ENCODE data around the gene NF1. TPM values are rescaled to one million over a fixed set of nuclear protein-coding genes. Genes with fewer than 3 reads are reported as not detected.

Gene NF1
- total RNA-seq, 4 donors from 2014 or later: 66.1 to 107 (median 90.9) TPM

GRCh38 chr17:31404028-31404949, 309.5 kb downstream of the NF1 start:
- no peak for DNase-seq (ENCODE audit: low spot score in 2 of 2)
- 77 to 81% methylated on average over 19 of the region's 19 CpGs for WGBS, 2 donors
- TF ChIP-seq POLR2A (IDR thresholded peaks at IDR 0.05) (no peak), EP300 (IDR thresholded peaks at IDR 0.05) (no peak), CTCF (IDR thresholded peaks at IDR 0.05) (no peak)
- Histone ChIP-seq H3K4me1 (no peaks in the 10 kb centered on the region), H3K36me3 (no peaks in the 10 kb centered on the region), H3K27ac (no peak overlapping the region), H3K4me3 (no peak overlapping the region), H3K27me3 (no peaks in the 10 kb centered on the region), H3K9me3 (no peaks in the 10 kb centered on the region)

GRCh38 chr17:31405890-31406371, 311.2 kb downstream of the NF1 start:
- Histone ChIP-seq H3K36me3 (no peaks in the 10 kb centered on the region), H3K27ac (no peak overlapping the region), H3K4me3 (no peak overlapping the region), H3K4me1 (no peaks in the 10 kb centered on the region), H3K27me3 (no peaks in the 10 kb centered on the region), H3K9me3 (no peaks in the 10 kb centered on the region)
- WGBS, 2 donors: 35 to 38% methylated on average over 5 of the region's 5 CpGs
- TF ChIP-seq EP300 (IDR thresholded peaks at IDR 0.05) (no peak), POLR2A (IDR thresholded peaks at IDR 0.05) (no peak), CTCF (IDR thresholded peaks at IDR 0.05) (no peak)
- DNase-seq (ENCODE audit: low spot score in 2 of 2): no peak

GRCh38 chr17:31408586-31408985, 313.8 kb downstream of the NF1 start:
- no peaks in the 10 kb centered on the region for H3K27me3 ChIP-seq
- DNase-seq (ENCODE audit: low spot score in 2 of 2): no peak
- TF ChIP-seq EP300 (IDR thresholded peaks at IDR 0.05) (no peak), CTCF (IDR thresholded peaks at IDR 0.05) (no peak), POLR2A (IDR thresholded peaks at IDR 0.05) (no peak)
- no peak overlapping the region for H3K4me3 ChIP-seq
- no peak overlapping the region for H3K27ac ChIP-seq
- H3K9me3 ChIP-seq: no peaks in the 10 kb centered on the region
- peaks cover 0 to 8% (median 3%) of the 10 kb centered on the region in 4 donors for H3K4me1 ChIP-seq
- WGBS, 2 donors: 84 to 87% methylated on average over 4 of the region's 4 CpGs
- H3K36me3 ChIP-seq: no peaks in the 10 kb centered on the region

GRCh38 chr17:31411707-31412285, 317.0 kb downstream of the NF1 start:
- H3K27me3 ChIP-seq: no peaks in the 10 kb centered on the region
- H3K36me3 ChIP-seq: no peaks in the 10 kb centered on the region
- 75 to 84% methylated on average over 10 to 12 of the region's 13 CpGs for WGBS, 2 donors
- TF ChIP-seq EP300 (IDR thresholded peaks at IDR 0.05): no peak
- TF ChIP-seq POLR2A (IDR thresholded peaks at IDR 0.05): no peak
- no peak for TF ChIP-seq CTCF (IDR thresholded peaks at IDR 0.05)
- H3K27ac ChIP-seq: no peak overlapping the region
- DNase-seq (ENCODE audit: low spot score in 2 of 2): no peak
- no peak overlapping the region for H3K4me3 ChIP-seq
- H3K9me3 ChIP-seq: no peaks in the 10 kb centered on the region
- H3K4me1 ChIP-seq: peaks cover 0 to 38% (median 19%) of the 10 kb centered on the region in 4 donors

GRCh38 chr17:31412511-31412910, 317.7 kb downstream of the NF1 start:
- no peak overlapping the region for H3K27ac ChIP-seq
- no peak overlapping the region for H3K4me3 ChIP-seq
- peaks cover 0 to 45% (median 25%) of the 10 kb centered on the region in 4 donors for H3K4me1 ChIP-seq
- WGBS, 2 donors: 76 to 77% methylated on average over 6 of the region's 6 CpGs
- TF ChIP-seq EP300 (IDR thresholded peaks at IDR 0.05) (no peak), POLR2A (IDR thresholded peaks at IDR 0.05) (no peak), CTCF (IDR thresholded peaks at IDR 0.05) (no peak)
- no peaks in the 10 kb centered on the region for H3K27me3 ChIP-seq
- H3K9me3 ChIP-seq: no peaks in the 10 kb centered on the region
- H3K36me3 ChIP-seq: no peaks in the 10 kb centered on the region
- DNase-seq (ENCODE audit: low spot score in 2 of 2): no peak

Measured in tibial nerve (tissue), 4 donors.